Stimulated activated CD4-positive, alpha-beta T cell treated with anti-CD3 and anti-CD28 coated beads, Interleukin-4, amount 100 ng/mL, for 4 hours (primary cell): ENCODE results near the gene CEACAM18.

Experiments
- DNase-seq, 2 experiments: peaks; one replicate each; pipeline ENCODE4 v3.0.0-alpha.2; 2020

Gene CEACAM18

GRCh38 chr19:51539821-51540366 lies 61.6 kb downstream of the CEACAM18 start:
- DNase-seq: no peak
